ENCODE measurements around the gene BET1. TPM values are rescaled to one million over a fixed set of nuclear protein-coding genes. Genes with fewer than 3 reads are reported as not detected.

BET1 gene
- total RNA-seq, 1 experiment from 2014 or later, result 14.3 TPM

GRCh38 chr7:94044806-94045205 lies 40.7 kb upstream of the BET1 start:
- TF ChIP-seq CTCF (IDR thresholded peaks at IDR 0.05), result no peak
- TF ChIP-seq SIN3A (IDR thresholded peaks at IDR 0.05; ENCODE audit: borderline replicate concordance, insufficient read depth, low read depth, low read length), result no peak
- no peak for TF ChIP-seq POLR2AphosphoS5 (IDR thresholded peaks at IDR 0.05; ENCODE audit: low read depth, low read length)
- TF ChIP-seq REST (IDR thresholded peaks at IDR 0.05; ENCODE audit: insufficient read depth in 1 of 2, low read depth in 2 of 2, low read length in 1 of 2), result no peak
- TF ChIP-seq TCF7L2 (IDR thresholded peaks at IDR 0.05; ENCODE audit: low read depth, low read length), result no peak
- intact Hi-C loops (cut with micrococcal nuclease; ENCODE audit: unreplicated experiment), result no loop called here
- ChIA-PET POLR2A (no interaction called here), CTCF (no interaction called here)
- Histone ChIP-seq H3K4me1 (ENCODE audit: control insufficient read depth, insufficient read depth, low read length) (no peaks in the 10 kb centered on the region), H3K27me3 (ENCODE audit: control insufficient read depth, insufficient read depth, low read length) (no peaks in the 10 kb centered on the region; the same call in 1 of the 2 replicates), H3K27ac (ENCODE audit: low read length) (no peak overlapping the region), H3K9me3 (ENCODE audit: control insufficient read depth, insufficient read depth, low read depth, low read length) (no peaks in the 10 kb centered on the region), H3K4me3 (ENCODE audit: low read depth in 2 of 2, low read length in 2 of 2) (no peak overlapping the region), H3K36me3 (ENCODE audit: control insufficient read depth, insufficient read depth, low read length) (no peaks in the 10 kb centered on the region)
- DNase-seq (ENCODE audit: low read depth, low spot score), result no peak
- BruUV-seq (replicated peaks), result no TSS peak
- no peak for ATAC-seq
- in situ Hi-C loops (cut with HindIII; ENCODE audit: low pct_unique_long_range_greater_than_20kb, low sequenced_read_pairs), result no loop called here

GRCh38 chr7:94043299-94043698 lies 39.1 kb upstream of the BET1 start:
- ChIA-PET CTCF (no interaction called here), POLR2A (no interaction called here)
- TF ChIP-seq POLR2AphosphoS5 (IDR thresholded peaks at IDR 0.05; ENCODE audit: low read depth, low read length) (no peak), SIN3A (IDR thresholded peaks at IDR 0.05; ENCODE audit: borderline replicate concordance, insufficient read depth, low read depth, low read length) (no peak), REST (IDR thresholded peaks at IDR 0.05; ENCODE audit: insufficient read depth in 1 of 2, low read depth in 2 of 2, low read length in 1 of 2) (no peak)
- no peak for DNase-seq (ENCODE audit: low read depth, low spot score)
- Histone ChIP-seq H3K4me1 (ENCODE audit: control insufficient read depth, insufficient read depth, low read length) (no peaks in the 10 kb centered on the region), H3K27ac (ENCODE audit: low read length) (no peak overlapping the region), H3K4me3 (ENCODE audit: low read depth in 2 of 2, low read length in 2 of 2) (no peak overlapping the region), H3K27me3 (ENCODE audit: control insufficient read depth, insufficient read depth, low read length) (peaks cover 4% of the 10 kb centered on the region), H3K36me3 (ENCODE audit: control insufficient read depth, insufficient read depth, low read length) (no peaks in the 10 kb centered on the region), H3K9me3 (ENCODE audit: control insufficient read depth, insufficient read depth, low read depth, low read length) (no peaks in the 10 kb centered on the region)
- intact Hi-C loops (cut with micrococcal nuclease; ENCODE audit: unreplicated experiment) (no loop called here), in situ Hi-C loops (cut with HindIII; ENCODE audit: low pct_unique_long_range_greater_than_20kb, low sequenced_read_pairs) (no loop called here)
- no peak for ATAC-seq
- no TSS peak for BruUV-seq (replicated peaks)
